WTC11 (cell line): Measurements from ENCODE around the gene FGD6. TPM values are rescaled to one million over a fixed set of nuclear protein-coding genes. Genes with fewer than 3 reads are reported as not detected.

ENCODE experiments used
- ATAC-seq: fragments of 200-7000 bp; cut with Tn5 transposase; 2 replicates; pipeline ENCODE4 v1.10.0; 2021; ENCODE audit warnings: mild to moderate bottlenecking, moderate library complexity
- CTCF ChIA-PET: fragments of 300-600 bp; sonication (Branson Sonifier 250); formaldehyde crosslinking; loops from one replicate; lab custom pipeline; 2021; ENCODE audit warnings: antibody characterized with exemption; lab: Charles Lee
- POLR2A ChIA-PET: fragments of 350-600 bp; sonication (Branson Sonifier 250); formaldehyde crosslinking; loops from one replicate; lab custom pipeline; 2021; ENCODE audit warnings: antibody characterized with exemption; lab: Charles Lee
- DNase-seq: peaks from one replicate; pipeline ENCODE4 v3.0.0; 2021; ENCODE audit warnings: low spot score
- H3K27ac Mint-ChIP-seq: 2 replicates; pipeline ENCODE4 v1.8.0; 2021; ENCODE audit warnings: mixed read lengths
- H3K27me3 Mint-ChIP-seq: 2 replicates; pipeline ENCODE4 v1.8.0; 2021; ENCODE audit warnings: low read depth, mild to moderate bottlenecking, moderate library complexity, mixed read lengths
- H3K36me3 Mint-ChIP-seq: 2 replicates; pipeline ENCODE4 v1.8.0; 2021; ENCODE audit warnings: mixed read lengths
- H3K4me1 Mint-ChIP-seq: 2 replicates; pipeline ENCODE4 v1.8.0; 2022; ENCODE audit warnings: mixed read lengths
- H3K4me3 Mint-ChIP-seq: 2 replicates; pipeline ENCODE4 v1.8.0; 2021; ENCODE audit warnings: mild to moderate bottlenecking, moderate library complexity, mixed read lengths
- H3K9me3 Mint-ChIP-seq: 2 replicates; pipeline ENCODE4 v1.8.0; 2021; ENCODE audit warnings: mixed read lengths
- ATF3 ChIP-seq: sonication (generic); formaldehyde crosslinking; conservative IDR thresholded peaks from 2 replicates; pipeline ENCODE4 v1.8.1; 2022; ENCODE audit warnings: mild to moderate bottlenecking, missing genetic modification reagents
- ATF6 ChIP-seq: sonication (generic); formaldehyde crosslinking; IDR thresholded peaks from 2 replicates; pipeline ENCODE4 v1.8.1; 2023; ENCODE audit warnings: mild to moderate bottlenecking, missing genetic modification reagents
- CBFB ChIP-seq: sonication (generic); formaldehyde crosslinking; IDR thresholded peaks from 2 replicates; pipeline ENCODE4 v1.8.1; 2022; ENCODE audit warnings: mild to moderate bottlenecking, low read depth, missing genetic modification reagents
- ETV6 ChIP-seq: sonication (generic); formaldehyde crosslinking; IDR thresholded peaks from 2 replicates; pipeline ENCODE4 v1.8.1; 2022; ENCODE audit warnings: mild to moderate bottlenecking, missing genetic modification reagents
- JUN ChIP-seq: sonication (generic); formaldehyde crosslinking; IDR thresholded peaks from 2 replicates; pipeline ENCODE4 v1.8.0; 2023; ENCODE audit warnings: mild to moderate bottlenecking, missing genetic modification reagents
- KAT7 ChIP-seq: sonication (generic); formaldehyde crosslinking; IDR thresholded peaks from 2 replicates; pipeline ENCODE4 v1.8.1; 2023; ENCODE audit warnings: missing genetic modification reagents, mild to moderate bottlenecking, borderline replicate concordance
- NFYB ChIP-seq: sonication (generic); formaldehyde crosslinking; conservative IDR thresholded peaks from 2 replicates; pipeline ENCODE4 v1.8.0; 2022; ENCODE audit warnings: low read depth, missing genetic modification reagents
- NR1H2 ChIP-seq: sonication (generic); formaldehyde crosslinking; IDR thresholded peaks from 2 replicates; pipeline ENCODE4 v1.9.0; 2021; ENCODE audit warnings: mild to moderate bottlenecking, moderate library complexity, missing genetic modification reagents
- OVOL2 ChIP-seq: fragments of 250-450 bp; sonication (Bioruptor Pico); IDR thresholded peaks from 2 replicates; pipeline ENCODE4 v1.9.0; 2021; ENCODE audit warnings: mild to moderate bottlenecking, borderline replicate concordance
- TEAD1 ChIP-seq: sonication (generic); formaldehyde crosslinking; IDR thresholded peaks from 2 replicates; pipeline ENCODE4 v1.8.0; 2022; ENCODE audit warnings: mild to moderate bottlenecking, missing genetic modification reagents
- ZMAT4 ChIP-seq: fragments of 250-450 bp; sonication (Bioruptor Pico); IDR thresholded peaks from 2 replicates; pipeline ENCODE4 v1.9.0; 2021; ENCODE audit warnings: mild to moderate bottlenecking
- ZNF219 ChIP-seq: sonication (generic); formaldehyde crosslinking; IDR thresholded peaks from 2 replicates; pipeline ENCODE4 v1.8.0; 2023; ENCODE audit warnings: missing genetic modification reagents, mild to moderate bottlenecking, borderline replicate concordance
- total RNA-seq: library from RNA; stranded (reverse); gene quantifications from 3 replicates; pipeline ENCODE4 v1.2.3, GENCODE V29; 2021
- TF ChIP-seq, protein P1 (sequence below): sonication (generic); formaldehyde crosslinking; IDR thresholded peaks from 2 replicates; pipeline ENCODE4 v1.8.1; 2022; ENCODE audit warnings: mild to moderate bottlenecking, missing genetic modification reagents, moderate library complexity, borderline replicate concordance
- TF ChIP-seq, protein P2 (sequence below): sonication (generic); formaldehyde crosslinking; IDR thresholded peaks from 2 replicates; pipeline ENCODE4 v1.8.1; 2022; ENCODE audit warnings: mild to moderate bottlenecking, moderate library complexity, missing genetic modification reagents
- TF ChIP-seq, protein P3 (sequence below): sonication (generic); formaldehyde crosslinking; IDR thresholded peaks from 2 replicates; pipeline ENCODE4 v1.8.1; 2023; ENCODE audit warnings: mild to moderate bottlenecking, missing genetic modification reagents, borderline replicate concordance

FGD6 gene
- total RNA-seq, 1 experiment from 2014 or later = 28.2 TPM

GRCh38 chr12:95129115-95129514 is 88.2 kb downstream of the FGD6 start (continued):
- TF ChIP-seq, protein P1, sequence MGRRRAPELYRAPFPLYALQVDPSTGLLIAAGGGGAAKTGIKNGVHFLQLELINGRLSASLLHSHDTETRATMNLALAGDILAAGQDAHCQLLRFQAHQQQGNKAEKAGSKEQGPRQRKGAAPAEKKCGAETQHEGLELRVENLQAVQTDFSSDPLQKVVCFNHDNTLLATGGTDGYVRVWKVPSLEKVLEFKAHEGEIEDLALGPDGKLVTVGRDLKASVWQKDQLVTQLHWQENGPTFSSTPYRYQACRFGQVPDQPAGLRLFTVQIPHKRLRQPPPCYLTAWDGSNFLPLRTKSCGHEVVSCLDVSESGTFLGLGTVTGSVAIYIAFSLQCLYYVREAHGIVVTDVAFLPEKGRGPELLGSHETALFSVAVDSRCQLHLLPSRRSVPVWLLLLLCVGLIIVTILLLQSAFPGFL (CRISPR knock-in tag) = no peak
- TF ChIP-seq TEAD1 (no peak), ZNF219 (CRISPR knock-in tag) (no peak), KAT7 (CRISPR knock-in tag) (no peak), ETV6 (CRISPR knock-in tag) (no peak)

DNA sequence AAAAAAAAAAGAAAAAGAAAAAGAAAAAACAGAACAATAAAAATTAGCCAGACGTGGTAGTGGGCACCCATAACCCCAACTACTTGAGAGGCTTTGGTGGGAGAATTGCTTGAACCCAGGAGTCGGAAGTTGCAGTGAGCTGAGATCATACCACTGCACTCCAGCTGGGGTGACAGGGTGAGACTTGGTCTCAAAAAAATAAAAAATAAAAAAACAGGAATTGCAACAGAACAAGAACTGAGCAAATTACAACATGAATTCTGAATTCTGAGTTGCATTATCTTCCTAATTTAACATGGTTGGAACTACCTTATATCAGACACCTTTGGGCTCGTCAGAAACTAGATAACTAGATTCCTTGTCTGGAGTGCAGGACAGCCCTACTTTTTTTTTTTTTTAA is 90.5 kb downstream of the FGD6 start:
- Mint-ChIP-seq H3K9me3 (no peaks in the 10 kb centered on the region), H3K4me3 (no peak overlapping the region), H3K27me3 (no peaks in the 10 kb centered on the region), H3K4me1 (peaks cover 3% of the 10 kb centered on the region; the same call in 1 of the 2 replicates), H3K36me3 (peaks cover 45% of the 10 kb centered on the region), H3K27ac (no peak overlapping the region)
- TF ChIP-seq, protein P2, sequence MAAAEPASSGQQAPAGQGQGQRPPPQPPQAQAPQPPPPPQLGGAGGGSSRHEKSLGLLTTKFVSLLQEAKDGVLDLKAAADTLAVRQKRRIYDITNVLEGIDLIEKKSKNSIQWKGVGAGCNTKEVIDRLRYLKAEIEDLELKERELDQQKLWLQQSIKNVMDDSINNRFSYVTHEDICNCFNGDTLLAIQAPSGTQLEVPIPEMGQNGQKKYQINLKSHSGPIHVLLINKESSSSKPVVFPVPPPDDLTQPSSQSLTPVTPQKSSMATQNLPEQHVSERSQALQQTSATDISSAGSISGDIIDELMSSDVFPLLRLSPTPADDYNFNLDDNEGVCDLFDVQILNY = no peak
- TF ChIP-seq OVOL2 (CRISPR knock-in tag) (no peak), NFYB (CRISPR knock-in tag) (no peak), ATF6 (CRISPR knock-in tag) (no peak), ZNF219 (CRISPR knock-in tag) (no peak), NR1H2 (no peak)
- DNase-seq (no peak), ATAC-seq (no peak)
- CTCF ChIA-PET = no interaction called here
- POLR2A ChIA-PET = no interaction called here

DNA sequence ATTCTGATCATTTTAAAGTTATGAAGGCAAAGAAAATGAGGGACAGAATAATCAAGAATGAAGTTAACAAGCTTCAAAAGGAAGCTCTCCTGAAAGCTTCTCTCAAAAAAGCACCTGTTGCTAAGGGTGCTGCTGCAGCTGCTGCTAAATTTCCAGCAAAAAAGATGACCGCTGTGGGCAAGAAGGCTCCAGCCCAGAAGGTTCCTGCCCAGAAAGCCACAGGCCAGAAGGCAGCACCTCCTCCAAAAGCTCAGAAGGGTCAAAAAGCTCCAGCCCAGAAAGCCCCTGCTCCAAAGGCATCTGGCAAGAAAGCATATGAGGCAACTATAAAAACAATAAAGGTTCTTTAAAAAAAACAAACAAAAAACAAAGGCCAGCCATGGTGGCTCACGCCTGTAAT is 91.2 kb downstream of the FGD6 start:
- H3K27ac Mint-ChIP-seq = no peak overlapping the region; the same call in 1 of the 2 replicates
- peaks cover 3% of the 10 kb centered on the region; the same call in 1 of the 2 replicates for H3K4me1 Mint-ChIP-seq
- POLR2A ChIA-PET = no interaction called here
- peaks cover 40% of the 10 kb centered on the region for H3K36me3 Mint-ChIP-seq
- no peak for DNase-seq
- no peaks in the 10 kb centered on the region for H3K9me3 Mint-ChIP-seq
- ATAC-seq = no peak
- TF ChIP-seq, protein P3, sequence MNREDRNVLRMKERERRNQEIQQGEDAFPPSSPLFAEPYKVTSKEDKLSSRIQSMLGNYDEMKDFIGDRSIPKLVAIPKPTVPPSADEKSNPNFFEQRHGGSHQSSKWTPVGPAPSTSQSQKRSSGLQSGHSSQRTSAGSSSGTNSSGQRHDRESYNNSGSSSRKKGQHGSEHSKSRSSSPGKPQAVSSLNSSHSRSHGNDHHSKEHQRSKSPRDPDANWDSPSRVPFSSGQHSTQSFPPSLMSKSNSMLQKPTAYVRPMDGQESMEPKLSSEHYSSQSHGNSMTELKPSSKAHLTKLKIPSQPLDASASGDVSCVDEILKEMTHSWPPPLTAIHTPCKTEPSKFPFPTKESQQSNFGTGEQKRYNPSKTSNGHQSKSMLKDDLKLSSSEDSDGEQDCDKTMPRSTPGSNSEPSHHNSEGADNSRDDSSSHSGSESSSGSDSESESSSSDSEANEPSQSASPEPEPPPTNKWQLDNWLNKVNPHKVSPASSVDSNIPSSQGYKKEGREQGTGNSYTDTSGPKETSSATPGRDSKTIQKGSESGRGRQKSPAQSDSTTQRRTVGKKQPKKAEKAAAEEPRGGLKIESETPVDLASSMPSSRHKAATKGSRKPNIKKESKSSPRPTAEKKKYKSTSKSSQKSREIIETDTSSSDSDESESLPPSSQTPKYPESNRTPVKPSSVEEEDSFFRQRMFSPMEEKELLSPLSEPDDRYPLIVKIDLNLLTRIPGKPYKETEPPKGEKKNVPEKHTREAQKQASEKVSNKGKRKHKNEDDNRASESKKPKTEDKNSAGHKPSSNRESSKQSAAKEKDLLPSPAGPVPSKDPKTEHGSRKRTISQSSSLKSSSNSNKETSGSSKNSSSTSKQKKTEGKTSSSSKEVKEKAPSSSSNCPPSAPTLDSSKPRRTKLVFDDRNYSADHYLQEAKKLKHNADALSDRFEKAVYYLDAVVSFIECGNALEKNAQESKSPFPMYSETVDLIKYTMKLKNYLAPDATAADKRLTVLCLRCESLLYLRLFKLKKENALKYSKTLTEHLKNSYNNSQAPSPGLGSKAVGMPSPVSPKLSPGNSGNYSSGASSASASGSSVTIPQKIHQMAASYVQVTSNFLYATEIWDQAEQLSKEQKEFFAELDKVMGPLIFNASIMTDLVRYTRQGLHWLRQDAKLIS (CRISPR knock-in tag) = no peak
- TF ChIP-seq JUN (CRISPR knock-in tag) (no peak), ZMAT4 (CRISPR knock-in tag) (no peak), CBFB (CRISPR knock-in tag) (no peak), ATF3 (CRISPR knock-in tag) (no peak)
- TF ChIP-seq, all 79 proteins: peak for 0
- H3K27me3 Mint-ChIP-seq = no peaks in the 10 kb centered on the region
- CTCF ChIA-PET = interaction anchor here (1.6 kb wide), 1 partner anchor 9 kb away, joined by 3 read pairs; no protein-coding TSS in a partner anchor
- H3K4me3 Mint-ChIP-seq = no peak overlapping the region
